Measurements from ENCODE around the gene SPG7. TPM values are rescaled to one million over a fixed set of nuclear protein-coding genes. Genes with fewer than 3 reads are reported as not detected.

SPG7 gene
- total and polyA plus RNA-seq, 2 of the 4 experiments (the other 2 are of a cell fraction), result 94.6 to 96.8 TPM

- no peak for TF ChIP-seq USF2 (IDR thresholded peaks at IDR 0.05; ENCODE audit: low read depth, low read length)
These were observed 76.8 kb downstream of the SPG7 start (continued) for GRCh38 chr16:89584768-89585549.

- H2BK5ac ChIP-seq (ENCODE audit: low read depth, low read length, poor library complexity, severe bottlenecking), result no peak overlapping the region
- intact Hi-C loops (cut with micrococcal nuclease), result no loop called here
- no peak overlapping the region for H2BK120ac ChIP-seq (ENCODE audit: low read depth, low read length)
- 0 out of 2 replicates have a peak overlapping the region, but pooled peaks have one; percentile 28 for H2AK5ac ChIP-seq (ENCODE audit: low read depth, low read length)
- in situ Hi-C loops (cut with MboI; ENCODE audit: low sequenced_read_pairs), result no loop called here
- dilution Hi-C loops (cut with HindIII; ENCODE audit: low sequenced_read_pairs, unreplicated experiment), result no loop called here
- no peak overlapping the region for H3K9ac ChIP-seq (ENCODE audit: low read depth, low read length)
- ATAC-seq (ENCODE audit: low read depth) (no peak), DNase-seq (no peak)
- H2BK20ac ChIP-seq (ENCODE audit: low read depth, low read length), result no peak overlapping the region
- H2AFZ ChIP-seq (replicated peaks; ENCODE audit: low read length, poor library complexity), result no peak overlapping the region
- CTCF ChIA-PET, result no interaction called here
- H3K18ac ChIP-seq (ENCODE audit: low read depth, low read length), result no peak overlapping the region
- H3K23ac ChIP-seq (ENCODE audit: low read depth, low read length), result no peak overlapping the region
- H3K27ac ChIP-seq (ENCODE audit: insufficient read depth, low read length), result no peak overlapping the region
- no peak overlapping the region for H2BK15ac ChIP-seq (ENCODE audit: low read depth, low read length)
- no CpG with 5 or more reads among the region's 7 CpGs for WGBS, 2 experiments (ENCODE audit: extremely low coverage in 2 of 2, insufficient read length in 1 of 2)
- H3K9me3 ChIP-seq (ENCODE audit: control insufficient read depth, insufficient read depth, low read length), result no peaks in the 10 kb centered on the region
- no peak overlapping the region for H3K4me3 ChIP-seq (ENCODE audit: insufficient read depth, low read depth, low read length)
- no peak overlapping the region for H3K56ac ChIP-seq (ENCODE audit: extremely low read depth, insufficient read depth, low read length)
- no peak overlapping the region for H4K91ac ChIP-seq (ENCODE audit: insufficient read depth, low read depth, low read length)
- H3K79me1 ChIP-seq (ENCODE audit: low read depth in 1 of 2, low read length in 2 of 2), result peaks cover 0 to 5% of the 10 kb centered on the region in 2 experiments; a peak in 1 of 4 replicates
- H3K4me1 ChIP-seq (ENCODE audit: control insufficient read depth, insufficient read depth, low read length), result peaks cover 12% of the 10 kb centered on the region
- no peaks in the 10 kb centered on the region for H4K20me1 ChIP-seq (ENCODE audit: insufficient read depth, low read length)
- H4K8ac ChIP-seq (ENCODE audit: low read depth in 2 of 2, low read length in 2 of 2), result no peak overlapping the region
- H2AK9ac ChIP-seq (replicated peaks; ENCODE audit: low read depth, low read length, poor library complexity), result peak overlapping the region; percentile 24
- no peaks in the 10 kb centered on the region for H3K36me3 ChIP-seq (ENCODE audit: control insufficient read depth, insufficient read depth, low read length)
- H3K9me1 ChIP-seq (ENCODE audit: insufficient read depth, low read length), result peaks cover 14% of the 10 kb centered on the region
- H4K5ac ChIP-seq (ENCODE audit: low read depth, low read length), result no peak overlapping the region
- POLR2A ChIA-PET (ENCODE audit: unreplicated experiment), result no interaction called here
- no peaks in the 10 kb centered on the region for H3K27me3 ChIP-seq (ENCODE audit: control insufficient read depth, insufficient read depth, low read length)
- no peak overlapping the region for H3K4me2 ChIP-seq (ENCODE audit: low read depth, low read length)
- no peak overlapping the region for H3K14ac ChIP-seq (replicated peaks; ENCODE audit: low read depth, low read length)
- BruUV-seq (replicated peaks), result no TSS peak
- no peak overlapping the region for H3K4ac ChIP-seq (ENCODE audit: low read depth, low read length)
- TF ChIP-seq CTCF (conservative IDR thresholded peaks at IDR 0.05; ENCODE audit: low read depth, low read length), result no peak
- TF ChIP-seq RAD21 (IDR thresholded peaks at IDR 0.05; ENCODE audit: low read length), result no peak
- no peak for TF ChIP-seq RFX5 (IDR thresholded peaks at IDR 0.05; ENCODE audit: low read depth, low read length)
- no peak for TF ChIP-seq CHD1 (IDR thresholded peaks at IDR 0.05; ENCODE audit: low read depth, low read length)
- TF ChIP-seq NFE2L2 (IDR thresholded peaks at IDR 0.05; ENCODE audit: low read depth, low read length), result no peak
- no peak for TF ChIP-seq POLR2A (IDR thresholded peaks at IDR 0.05; ENCODE audit: low read depth, low read length)
- no peak for TF ChIP-seq RCOR1 (IDR thresholded peaks at IDR 0.05; ENCODE audit: insufficient replicate concordance, low read length)
- TF ChIP-seq MXI1 (IDR thresholded peaks at IDR 0.05; ENCODE audit: borderline replicate concordance, low read depth, low read length), result no peak
- no peak for TF ChIP-seq CEBPB (IDR thresholded peaks at IDR 0.05; ENCODE audit: low read depth, low read length)
- no peak for TF ChIP-seq MAZ (IDR thresholded peaks at IDR 0.05; ENCODE audit: borderline replicate concordance, low read depth, low read length)
- no peak for TF ChIP-seq USF2 (IDR thresholded peaks at IDR 0.05; ENCODE audit: low read depth, low read length)
- no peak for TF ChIP-seq SMC3 (IDR thresholded peaks at IDR 0.05; ENCODE audit: low read depth, low read length)
- no peak for TF ChIP-seq FOS (IDR thresholded peaks at IDR 0.05; ENCODE audit: low read depth, low read length)
- TF ChIP-seq BHLHE40 (IDR thresholded peaks at IDR 0.05; ENCODE audit: low read depth, low read length), result no peak
These were observed 78.0 kb downstream of the SPG7 start for GRCh38 chr16:89586218-89586617.

Data from IMR-90 (cell line).